Measurements from ENCODE around the gene SMIM38. TPM values are rescaled to one million over a fixed set of nuclear protein-coding genes. Genes with fewer than 3 reads are reported as not detected.
A peak's percentile ranks its signal among the peaks of the same experiment; 100 is the strongest.
"Not testable (repeated sequence)": the region's sequence is repeated elsewhere in the genome, so short reads cannot be mapped to it uniquely, and the experiment has no call there.

Gene SMIM38
- total RNA-seq, 1 donor from 2014 or later = not detected

GRCh38 chr11:69134957-69135356 is 20.8 kb upstream of the SMIM38 start:
- intact Hi-C loops (cut with micrococcal nuclease) = no loop called here
- ATAC-seq = no peak
- DNase-seq = no peak

- ATAC-seq = no peak
- DNase-seq = no peak
- intact Hi-C loops (cut with micrococcal nuclease) = no loop called here
Observed at GRCh38 chr11:69135420-69136363, 20.0 kb upstream of the SMIM38 start.

GRCh38 chr11:69136471-69136870 is 19.3 kb upstream of the SMIM38 start:
- ATAC-seq (no peak), DNase-seq (no peak)
- intact Hi-C loops (cut with micrococcal nuclease) = no loop called here

GRCh38 chr11:69137151-69137844 is 18.4 kb upstream of the SMIM38 start:
- DNase-seq (no peak), ATAC-seq (no peak)
- intact Hi-C loops (cut with micrococcal nuclease) = no loop called here

- ATAC-seq = no peak
- intact Hi-C loops (cut with micrococcal nuclease) = no loop called here
- DNase-seq = no peak
Observed at GRCh38 chr11:69138265-69138664, 17.5 kb upstream of the SMIM38 start.

GRCh38 chr11:69140161-69140560 is 15.6 kb upstream of the SMIM38 start:
- intact Hi-C loops (cut with micrococcal nuclease); ATAC-seq; DNase-seq: not testable (repeated sequence)

GRCh38 chr11:69140635-69141034 is 15.1 kb upstream of the SMIM38 start:
- no peak for ATAC-seq
- DNase-seq = no peak
- intact Hi-C loops (cut with micrococcal nuclease) = no loop called here

- DNase-seq (no peak), ATAC-seq (no peak)
- intact Hi-C loops (cut with micrococcal nuclease) = no loop called here
Observed at GRCh38 chr11:69141742-69142141, 14.0 kb upstream of the SMIM38 start.

GRCh38 chr11:69142895-69143294 is 12.8 kb upstream of the SMIM38 start:
- ATAC-seq (no peak), DNase-seq (no peak)
- intact Hi-C loops (cut with micrococcal nuclease) = no loop called here

GRCh38 chr11:69144316-69145049 is 11.3 kb upstream of the SMIM38 start:
- DNase-seq (no peak), ATAC-seq (no peak)
- intact Hi-C loops (cut with micrococcal nuclease) = no loop called here

GRCh38 chr11:69145050-69145380 is 10.7 kb upstream of the SMIM38 start:
- no peak for DNase-seq
- intact Hi-C loops (cut with micrococcal nuclease) = no loop called here
- ATAC-seq = no peak

- no peak for ATAC-seq
- no peak for DNase-seq
- intact Hi-C loops (cut with micrococcal nuclease) = no loop called here
Observed at GRCh38 chr11:69148377-69148762, 7.4 kb upstream of the SMIM38 start.

GRCh38 chr11:69148806-69149205 is 6.9 kb upstream of the SMIM38 start:
- no peak for ATAC-seq
- no peak for DNase-seq
- intact Hi-C loops (cut with micrococcal nuclease) = no loop called here

GRCh38 chr11:69149338-69150045 is 6.2 kb upstream of the SMIM38 start:
- ATAC-seq; intact Hi-C loops (cut with micrococcal nuclease); DNase-seq: not testable (repeated sequence)

GRCh38 chr11:69150175-69150574 is 5.6 kb upstream of the SMIM38 start:
- intact Hi-C loops (cut with micrococcal nuclease) = no loop called here
- ATAC-seq (no peak), DNase-seq (no peak)

GRCh38 chr11:69151836-69152235 is 3.9 kb upstream of the SMIM38 start:
- peak; percentile 22 for ATAC-seq
- intact Hi-C loops (cut with micrococcal nuclease) = no loop called here
- no peak for DNase-seq

- ATAC-seq (no peak), DNase-seq (no peak)
- intact Hi-C loops (cut with micrococcal nuclease) = no loop called here
Observed at GRCh38 chr11:69152733-69153421, 2.9 kb upstream of the SMIM38 start.

GRCh38 chr11:69153661-69154060 is 2.1 kb upstream of the SMIM38 start:
- intact Hi-C loops (cut with micrococcal nuclease) = no loop called here
- DNase-seq (no peak), ATAC-seq (no peak)

Data from left ventricle myocardium superior (tissue), 1 donor.